IgD-negative memory B cell (primary cell): ENCODE results near the gene IGFBP6. TPM values are rescaled to one million over a fixed set of nuclear protein-coding genes. Genes with fewer than 3 reads are reported as not detected.
A peak's percentile ranks its signal among the peaks of the same experiment; 100 is the strongest.

Experiments
- H3K27ac Mint-ChIP-seq, 3 donors: one replicate each; pipeline ENCODE4 v1.8.0; 2020 to 2022; ENCODE audit warnings: mild to moderate bottlenecking in 3 of 3, mixed read lengths in 3 of 3, moderate library complexity in 1 of 3
- H3K27me3 Mint-ChIP-seq: one replicate; pipeline ENCODE4 v1.8.0; 2021; ENCODE audit warnings: mixed read lengths
- H3K36me3 Mint-ChIP-seq: one replicate; pipeline ENCODE4 v1.8.0; 2020; ENCODE audit warnings: mild to moderate bottlenecking, mixed read lengths
- H3K4me1 Mint-ChIP-seq, 3 donors: one replicate each; pipeline ENCODE4 v1.8.0; 2020 to 2022; ENCODE audit warnings: mixed read lengths in 3 of 3, mild to moderate bottlenecking in 1 of 3
- H3K4me3 Mint-ChIP-seq, 4 donors: one replicate each; pipeline ENCODE4 v1.8.0; 2020 to 2022; ENCODE audit warnings: mild to moderate bottlenecking in 4 of 4, mixed read lengths in 4 of 4, moderate library complexity in 3 of 4
- H3K9me3 Mint-ChIP-seq, 3 donors: one replicate each; pipeline ENCODE4 v1.8.0; 2020 to 2021; ENCODE audit warnings: mixed read lengths in 3 of 3, mild to moderate bottlenecking in 1 of 3
- polyA plus RNA-seq: library from polyadenylated mRNA; unstranded; fragments of 300-500 nt; fragmentation: Illumina TruSeq; gene quantifications from one replicate; pipeline ENCODE4 v1.2.3, GENCODE V29; 2021

IGFBP6 gene
- polyA plus RNA-seq, 1 donor from 2014 or later = 1.0 TPM

DNA sequence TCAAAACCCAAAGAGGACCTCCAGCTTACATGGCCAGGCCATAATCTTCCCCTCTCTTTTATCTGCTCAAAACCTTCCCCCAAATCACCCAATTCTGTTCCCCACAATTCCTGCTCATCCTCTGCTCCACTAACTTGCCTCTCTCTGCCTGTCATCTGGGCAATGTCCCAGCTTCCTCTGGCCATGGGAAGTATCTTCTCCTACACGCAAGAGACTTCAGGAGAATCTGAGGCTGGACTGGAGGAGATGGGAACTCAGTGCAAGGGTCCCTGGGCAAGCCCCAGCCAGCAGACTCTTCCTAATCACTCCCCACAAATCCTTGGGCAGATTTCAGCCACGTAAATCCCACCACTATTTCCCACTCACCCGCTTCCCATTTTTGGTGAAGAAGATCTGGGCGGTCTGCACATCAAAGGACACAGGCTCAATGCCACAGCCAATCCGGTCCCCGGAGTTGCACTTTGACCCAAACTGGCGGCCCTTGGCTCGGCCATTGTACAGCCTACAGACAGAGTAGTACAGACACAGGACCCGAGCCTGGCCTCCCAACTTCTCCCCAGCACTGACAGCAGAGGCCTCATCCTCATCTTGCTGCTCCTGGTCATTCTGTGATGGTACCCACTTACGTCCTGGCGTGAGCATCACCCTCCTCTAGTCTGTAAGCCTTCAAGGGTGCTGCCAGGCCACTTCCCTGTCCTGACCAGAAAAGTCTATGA, 23.0 kb upstream of the IGFBP6 start:
- Mint-ChIP-seq H3K4me3 (no peak overlapping the region), H3K36me3 (peaks cover 8% of the 10 kb centered on the region), H3K4me1 (peaks cover 22 to 32% (median 30%) of the 10 kb centered on the region in 3 donors), H3K27me3 (no peaks in the 10 kb centered on the region), H3K9me3 (no peaks in the 10 kb centered on the region), H3K27ac (peak overlapping the region in 2 of 3 donors; percentile 57 to 59)

DNA sequence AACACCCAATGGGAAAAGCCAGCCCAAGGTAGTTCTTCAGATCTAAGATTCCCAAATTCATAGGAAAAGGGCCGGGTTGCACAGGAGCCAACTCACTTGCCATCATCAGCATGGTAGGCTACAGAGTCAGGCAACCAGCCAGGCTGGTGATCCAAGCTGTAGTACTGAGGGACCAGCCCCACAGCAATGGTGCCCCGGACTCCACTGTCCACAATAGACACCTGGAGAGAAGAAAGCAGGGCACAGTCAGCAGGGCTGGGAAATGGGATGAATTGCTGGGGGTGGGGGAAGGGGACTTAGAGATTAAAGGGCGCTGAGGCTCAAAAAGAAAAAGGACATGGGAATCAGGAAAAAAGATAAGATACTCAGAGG, 22.5 kb upstream of the IGFBP6 start:
- no peak overlapping the region for H3K27ac Mint-ChIP-seq
- no peaks in the 10 kb centered on the region for H3K27me3 Mint-ChIP-seq
- H3K36me3 Mint-ChIP-seq = peaks cover 8% of the 10 kb centered on the region
- peaks cover 25 to 36% (median 30%) of the 10 kb centered on the region in 3 donors for H3K4me1 Mint-ChIP-seq
- peak overlapping the region in 1 of 4 donors; percentile 31 for H3K4me3 Mint-ChIP-seq
- H3K9me3 Mint-ChIP-seq = no peaks in the 10 kb centered on the region

DNA sequence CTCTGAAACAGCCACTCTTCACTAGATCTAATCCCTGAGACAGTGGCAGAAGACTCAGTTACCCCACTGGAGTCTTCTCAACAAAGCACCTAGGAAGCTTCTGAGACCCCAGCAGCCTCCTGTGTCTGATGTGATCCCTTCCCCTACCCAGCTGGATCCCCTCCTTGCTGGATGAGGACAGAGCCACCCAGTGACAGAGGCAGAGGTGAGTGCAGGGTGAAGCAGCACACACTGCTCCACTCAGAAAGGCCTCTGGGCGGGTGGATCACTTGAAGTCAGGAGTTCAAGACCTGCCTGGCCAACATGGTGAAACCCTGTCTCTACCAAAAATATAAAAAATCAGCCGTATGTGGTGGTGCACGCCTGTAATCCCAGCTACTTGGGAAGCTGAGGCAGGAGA, 21.0 kb upstream of the IGFBP6 start:
- Mint-ChIP-seq H3K36me3 (peaks cover 4% of the 10 kb centered on the region), H3K27ac (no peak overlapping the region), H3K4me3 (peak overlapping the region in 1 of 4 donors; percentile 54), H3K9me3 (no peaks in the 10 kb centered on the region), H3K4me1 (peaks cover 26 to 35% (median 27%) of the 10 kb centered on the region in 3 donors), H3K27me3 (no peaks in the 10 kb centered on the region)

DNA sequence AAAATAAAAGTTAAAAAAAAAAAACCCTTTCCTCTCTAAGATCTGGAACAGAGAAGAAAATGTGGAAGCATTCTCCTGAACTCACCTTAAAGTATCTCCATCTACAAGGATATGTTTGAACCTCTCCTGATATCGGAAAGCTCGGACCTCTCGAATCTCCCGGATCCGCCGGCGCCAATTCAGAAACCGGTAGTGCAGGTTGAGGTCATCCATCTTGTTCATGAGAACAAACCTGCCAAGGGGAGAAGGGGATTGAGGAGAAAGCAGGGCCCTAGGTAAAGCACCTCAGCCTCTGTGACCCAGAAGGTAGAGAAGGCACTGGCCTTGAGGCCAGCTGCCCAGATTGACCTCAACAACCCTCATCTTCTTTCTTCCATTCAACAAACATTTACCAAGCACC, 20.4 kb upstream of the IGFBP6 start:
- Mint-ChIP-seq H3K27me3 (no peaks in the 10 kb centered on the region), H3K9me3 (no peaks in the 10 kb centered on the region), H3K27ac (peak overlapping the region in 1 of 3 donors; percentile 37), H3K36me3 (peaks cover 4% of the 10 kb centered on the region), H3K4me3 (peak overlapping the region in 3 of 4 donors; percentile 10 to 90 (median 54)), H3K4me1 (peaks cover 26 to 32% (median 27%) of the 10 kb centered on the region in 3 donors)

DNA sequence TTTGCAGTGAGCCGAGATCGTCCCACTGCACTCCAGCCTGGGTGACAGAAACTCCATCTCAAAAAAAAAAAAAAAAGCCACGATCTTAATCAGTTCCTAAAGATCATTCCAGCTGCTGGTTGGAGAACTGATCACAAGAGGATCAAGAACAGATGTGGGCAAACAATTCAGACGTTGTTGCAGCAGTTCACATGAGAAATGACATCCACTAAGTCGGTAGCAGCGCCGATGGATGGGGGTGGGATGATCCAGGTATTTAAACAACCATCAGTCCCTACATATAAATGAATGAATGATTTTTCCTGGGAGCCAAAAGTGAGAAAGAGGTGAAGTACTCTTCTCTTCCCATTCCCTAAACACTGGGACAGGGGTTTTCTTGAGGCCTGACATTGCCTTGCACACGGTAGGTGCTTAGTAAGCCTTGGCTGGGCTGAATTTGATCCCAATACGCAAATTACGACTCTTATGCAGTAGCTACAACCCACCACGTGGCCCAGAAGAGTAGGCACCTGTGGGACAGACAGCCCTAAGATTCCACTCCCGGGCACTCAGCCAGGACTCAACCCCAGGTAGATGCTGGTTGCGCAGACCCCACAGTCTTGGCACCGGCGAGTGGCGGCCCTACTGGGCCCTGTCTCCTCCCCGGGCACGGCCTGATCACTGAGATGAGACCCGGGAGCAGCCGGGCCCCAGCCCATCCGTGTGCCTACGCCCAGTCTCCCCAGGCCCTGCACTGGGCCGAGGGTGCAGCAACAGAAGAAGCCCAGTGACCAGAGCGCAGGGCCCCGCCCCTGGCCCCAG, 18.8 kb upstream of the IGFBP6 start:
- H3K27ac Mint-ChIP-seq = peak overlapping the region; percentile 63 to 98 (median 91)
- H3K9me3 Mint-ChIP-seq = no peaks in the 10 kb centered on the region
- peaks cover 20 to 23% (median 21%) of the 10 kb centered on the region in 3 donors for H3K4me1 Mint-ChIP-seq
- H3K36me3 Mint-ChIP-seq = peaks cover 2% of the 10 kb centered on the region
- peak overlapping the region; percentile 90 to 99 (median 94) for H3K4me3 Mint-ChIP-seq
- no peaks in the 10 kb centered on the region for H3K27me3 Mint-ChIP-seq

DNA sequence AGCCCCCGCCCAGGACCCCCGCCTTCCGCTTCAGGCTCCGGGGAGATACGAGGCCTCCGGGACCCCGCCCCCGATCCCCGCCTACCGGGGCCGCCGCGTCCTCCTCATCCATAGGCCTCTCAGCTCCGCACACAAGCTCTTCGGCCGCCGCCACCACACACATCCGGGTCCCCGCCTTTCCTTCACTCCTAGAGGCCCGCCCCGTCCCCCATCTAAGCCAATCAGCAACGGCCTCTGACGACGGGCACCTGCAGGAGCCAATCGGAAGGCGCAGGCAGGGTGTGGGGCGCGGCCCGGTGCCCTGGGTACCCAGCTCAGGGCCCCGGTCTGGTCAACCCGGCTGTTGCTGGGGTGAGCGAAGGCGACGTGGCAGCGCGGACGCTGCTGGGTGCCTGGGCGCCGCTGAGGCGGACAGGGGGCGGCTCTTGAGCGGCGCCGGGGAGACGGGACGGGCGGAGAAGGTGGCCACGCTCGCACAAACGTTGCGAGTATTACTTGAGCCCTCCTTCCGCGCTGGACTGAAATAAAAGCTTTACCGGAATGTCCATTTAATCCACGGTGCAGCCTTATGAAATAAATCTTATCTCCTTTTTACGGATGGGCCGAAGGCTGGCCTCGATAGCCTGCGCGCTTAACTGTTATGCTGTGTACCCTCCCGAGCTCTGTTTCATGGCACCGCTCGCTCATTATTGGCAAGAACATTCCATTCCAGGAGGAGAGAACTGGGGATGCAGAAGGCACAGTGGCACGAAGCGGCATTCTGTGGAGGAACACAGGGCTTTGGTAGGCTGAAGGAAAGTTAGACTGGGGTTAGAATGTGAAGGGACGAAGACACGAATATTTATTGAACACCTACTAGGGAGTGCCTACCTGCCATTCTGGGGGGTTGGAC, 18.0 kb upstream of the IGFBP6 start, which contains the start of gene SPRYD3:
Gene SPRYD3 (minus strand): TSS at position 165 of the 892 bp plus-strand sequence. CDS start 57 bp downstream, at position 108.
- Mint-ChIP-seq H3K27ac (peak within 1 kb of the TSS; percentile 63 to 98 (median 91)), H3K36me3 (peaks cover 2% of the 10 kb centered on the region), H3K4me1 (peaks cover 15 to 21% (median 20%) of the 10 kb centered on the region in 3 donors), H3K4me3 (peak within 1 kb of the TSS; percentile 90 to 99 (median 94)), H3K27me3 (no peaks in the 10 kb centered on the region), H3K9me3 (no peaks in the 10 kb centered on the region)

DNA sequence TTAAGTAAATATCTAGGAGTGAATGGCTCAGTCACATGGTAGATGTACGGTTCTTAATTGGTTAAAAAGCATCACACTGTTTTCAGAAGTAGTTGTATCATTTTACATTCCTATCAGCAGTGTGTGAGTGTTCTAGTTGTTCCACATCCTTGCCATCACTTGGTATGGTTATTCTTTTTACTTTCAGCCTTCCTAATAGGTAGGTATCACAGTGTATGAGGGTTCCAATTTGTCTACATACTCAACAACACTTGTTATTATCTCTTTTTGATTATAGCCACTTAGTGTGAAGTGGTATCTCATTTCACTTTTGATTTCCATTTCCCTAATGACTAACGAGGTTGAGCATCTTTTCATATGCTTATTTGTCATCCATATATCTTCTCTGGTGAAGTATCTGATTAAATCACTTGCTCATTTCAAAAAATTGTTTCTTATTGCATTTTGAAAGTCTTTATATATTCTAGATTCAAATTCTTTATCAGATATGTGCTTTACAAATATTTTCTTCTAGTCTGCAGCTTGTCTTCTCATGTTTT, 14.8 kb upstream of the IGFBP6 start:
- Mint-ChIP-seq H3K27me3 (no peaks in the 10 kb centered on the region), H3K4me3 (peak overlapping the region in 2 of 4 donors; percentile 7 to 8)

DNA sequence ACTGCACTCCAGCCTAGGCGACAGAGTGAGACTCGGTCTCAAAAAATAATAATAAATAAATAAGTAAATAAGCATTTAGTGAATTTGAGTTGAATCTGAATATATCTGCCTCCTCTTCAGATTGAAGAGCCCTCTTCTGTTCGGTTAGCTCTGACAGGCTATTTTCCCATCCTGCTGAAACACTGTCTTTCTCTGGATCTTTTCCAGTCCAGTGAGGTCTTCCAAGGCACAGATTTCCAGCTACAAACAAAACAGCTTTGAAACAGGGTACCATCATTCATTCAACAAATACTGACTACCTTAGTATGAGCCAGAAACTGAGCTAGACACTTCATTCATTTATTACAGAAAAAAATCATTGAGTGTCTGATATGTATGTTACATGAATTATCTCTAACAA, 11.1 kb upstream of the IGFBP6 start:
- Mint-ChIP-seq H3K27me3 (peaks cover 3% of the 10 kb centered on the region), H3K4me3 (no peak overlapping the region), H3K27ac (no peak overlapping the region), H3K4me1 (no peaks in the 10 kb centered on the region), H3K9me3 (no peaks in the 10 kb centered on the region), H3K36me3 (no peaks in the 10 kb centered on the region)

More for the DNA sequence above, 14.8 kb upstream of the IGFBP6 start:
- Mint-ChIP-seq H3K9me3 (no peaks in the 10 kb centered on the region), H3K27ac (no peak overlapping the region), H3K36me3 (no peaks in the 10 kb centered on the region), H3K4me1 (peaks cover 8 to 12% (median 12%) of the 10 kb centered on the region in 3 donors)

DNA sequence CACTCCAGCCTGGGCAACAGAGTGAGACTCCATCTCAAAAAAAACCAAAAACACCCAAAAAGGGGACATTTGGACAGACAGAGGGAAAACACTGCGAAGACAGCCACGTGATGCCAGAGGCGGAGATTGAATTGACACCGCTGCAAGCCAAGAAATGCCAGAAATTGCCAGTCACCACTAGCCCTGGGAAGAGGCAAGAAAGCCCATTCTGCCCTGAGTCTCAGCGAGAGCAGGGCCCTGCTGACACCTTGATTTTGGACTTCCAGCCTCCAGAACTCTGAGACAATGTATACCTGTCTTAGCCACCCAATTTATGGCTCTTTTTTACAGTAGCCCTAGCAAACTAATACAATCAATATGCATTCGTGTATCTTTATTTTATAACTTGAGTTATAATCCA, 7.4 kb upstream of the IGFBP6 start:
- Mint-ChIP-seq H3K4me1 (no peaks in the 10 kb centered on the region), H3K27ac (no peak overlapping the region), H3K27me3 (peaks cover 5% of the 10 kb centered on the region)

DNA sequence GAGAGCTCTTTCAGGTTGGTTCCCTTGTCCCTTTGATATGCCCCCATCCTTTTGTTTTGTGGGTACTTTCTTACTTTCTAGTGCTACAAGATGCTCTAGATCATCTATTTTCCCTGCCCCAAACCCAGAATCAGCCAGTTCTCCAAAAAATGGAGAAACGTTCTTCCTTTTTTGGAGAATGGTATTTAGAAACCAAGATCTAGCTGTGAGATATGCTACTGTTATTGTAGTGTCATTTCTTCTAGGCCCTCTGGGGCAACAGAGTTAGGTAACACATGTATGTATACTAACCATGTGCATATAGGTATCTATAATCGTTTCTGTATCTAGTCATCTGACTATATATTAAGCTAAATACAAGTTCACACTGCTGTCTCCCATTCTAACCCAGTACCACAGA, 6.9 kb upstream of the IGFBP6 start:
- Mint-ChIP-seq H3K27me3 (peaks cover 5% of the 10 kb centered on the region), H3K4me3 (no peak overlapping the region), H3K9me3 (no peaks in the 10 kb centered on the region), H3K4me1 (no peaks in the 10 kb centered on the region), H3K36me3 (no peaks in the 10 kb centered on the region), H3K27ac (no peak overlapping the region)

More for the DNA sequence above, 7.4 kb upstream of the IGFBP6 start:
- no peaks in the 10 kb centered on the region for H3K36me3 Mint-ChIP-seq
- no peak overlapping the region for H3K4me3 Mint-ChIP-seq
- no peaks in the 10 kb centered on the region for H3K9me3 Mint-ChIP-seq

DNA sequence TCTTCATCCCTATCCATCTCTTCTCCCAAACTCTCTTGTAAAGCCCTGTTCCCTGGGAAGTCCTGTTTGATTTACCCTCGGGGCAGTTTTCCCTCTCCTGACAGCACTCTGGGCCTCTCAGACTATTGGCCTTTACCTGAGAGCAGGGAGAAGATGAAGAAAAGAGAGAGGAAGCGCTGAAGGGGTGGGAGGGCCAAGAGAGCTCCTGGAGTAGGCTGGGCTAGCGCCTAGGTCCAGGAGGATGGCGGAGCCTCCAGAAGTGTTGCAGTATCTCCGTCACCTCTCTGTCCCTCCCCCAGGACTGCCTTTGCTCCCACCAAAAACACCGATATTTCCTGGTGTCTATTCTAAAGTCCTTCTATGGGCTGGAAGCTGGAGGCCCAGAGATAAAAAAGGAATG, 5.7 kb upstream of the IGFBP6 start:
- no peak overlapping the region for H3K4me3 Mint-ChIP-seq
- no peak overlapping the region for H3K27ac Mint-ChIP-seq

DNA sequence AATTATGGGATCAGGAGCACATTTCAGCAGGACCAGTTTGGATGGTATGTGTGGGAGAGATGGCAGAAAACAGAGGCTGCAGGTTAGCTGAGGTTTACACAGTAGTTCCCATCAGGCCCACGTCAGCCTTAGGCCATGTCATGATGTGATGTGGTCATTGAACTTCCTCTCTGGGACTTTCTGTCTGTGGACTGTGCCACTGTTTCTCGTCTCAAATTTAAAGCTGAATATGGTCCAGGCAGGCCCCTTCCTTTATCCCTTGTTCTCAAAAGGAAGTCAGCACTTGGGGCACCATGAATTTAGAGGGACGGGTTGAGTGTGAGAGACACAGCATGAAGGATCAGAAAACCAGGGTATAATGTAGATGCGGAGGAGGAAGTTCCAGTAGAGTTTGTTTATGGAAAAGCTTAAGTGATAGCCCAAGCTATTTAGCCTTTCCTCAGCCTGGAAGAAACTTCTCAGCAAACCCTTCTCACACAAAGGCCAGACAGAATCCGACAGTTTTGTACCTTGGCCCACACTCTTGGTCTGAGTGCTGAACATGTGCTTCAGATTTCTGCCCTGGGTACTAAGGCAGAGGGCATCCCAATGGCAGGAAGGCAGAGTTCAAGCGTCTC, 3.6 kb upstream of the IGFBP6 start:
- Mint-ChIP-seq H3K4me3 (no peak overlapping the region), H3K27me3 (peaks cover 11% of the 10 kb centered on the region), H3K36me3 (peaks cover 1% of the 10 kb centered on the region), H3K9me3 (no peaks in the 10 kb centered on the region), H3K27ac (peak overlapping the region in 1 of 3 donors; percentile 37), H3K4me1 (peaks cover 0 to 10% (median 5%) of the 10 kb centered on the region in 3 donors)

More for the DNA sequence above, 5.7 kb upstream of the IGFBP6 start:
- Mint-ChIP-seq H3K4me1 (no peaks in the 10 kb centered on the region), H3K36me3 (peaks cover 1% of the 10 kb centered on the region), H3K9me3 (no peaks in the 10 kb centered on the region), H3K27me3 (peaks cover 5% of the 10 kb centered on the region)

DNA sequence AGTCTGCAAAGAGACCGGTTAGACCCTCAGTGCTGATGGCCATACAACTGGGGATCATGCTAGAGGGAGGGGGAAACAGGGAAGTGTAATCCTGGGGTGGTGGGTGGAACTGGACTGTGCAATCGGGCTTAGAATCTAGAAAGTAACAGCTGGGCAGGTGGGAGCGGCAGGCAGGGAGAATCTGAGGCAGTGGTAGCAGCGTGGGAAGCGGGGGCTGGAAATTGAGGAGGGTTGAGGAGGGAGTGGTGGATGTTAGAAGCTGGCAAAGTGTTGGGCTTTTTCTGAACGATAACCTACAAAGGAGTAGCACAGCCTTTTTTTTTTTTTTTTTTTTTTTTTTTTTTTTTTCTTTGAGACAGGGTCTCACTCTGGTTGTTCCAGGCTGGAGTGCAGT, 3.1 kb upstream of the IGFBP6 start:
- H3K4me1 Mint-ChIP-seq = peaks cover 0 to 14% (median 10%) of the 10 kb centered on the region in 3 donors
- peak overlapping the region in 1 of 3 donors; percentile 37 for H3K27ac Mint-ChIP-seq
- H3K4me3 Mint-ChIP-seq = no peak overlapping the region
- peaks cover 1% of the 10 kb centered on the region for H3K36me3 Mint-ChIP-seq
- H3K9me3 Mint-ChIP-seq = no peaks in the 10 kb centered on the region
- H3K27me3 Mint-ChIP-seq = peaks cover 11% of the 10 kb centered on the region
